Lung (tissue), 12 donors: ENCODE measurements around the gene CGB3. TPM values are rescaled to one million over a fixed set of nuclear protein-coding genes. Genes with fewer than 3 reads are reported as not detected.
A peak's percentile ranks its signal among the peaks of the same experiment; 100 is the strongest.

Experiments
- ATAC-seq: fragments of 200-7000 bp; cut with Tn5 transposase; one replicate; pipeline ENCODE4 v1.9.1; 2020; ENCODE audit warnings: moderate number of reproducible peaks; ENCODE audit not compliant: insufficient read depth, low FRiP score
- DNase-seq, 3 donors: peaks; one replicate each; pipeline ENCODE4 v3.0.0-alpha.2; 2013 to 2017
- H3K27ac ChIP-seq, 2 donors: one replicate each; pipeline ENCODE4 v1.5.1; 2013; ENCODE audit warnings: mild to moderate bottlenecking in 2 of 2, moderate library complexity in 2 of 2, control low read depth in 1 of 2, inconsistent platforms in 1 of 2, low read depth in 1 of 2, low read length in 1 of 2
- H3K27me3 ChIP-seq, 3 donors: one replicate each; pipeline ENCODE4 v1.5.1; 2013; ENCODE audit warnings: low read length in 2 of 3; ENCODE audit not compliant: control insufficient read depth in 3 of 3, insufficient read depth in 3 of 3
- H3K36me3 ChIP-seq, 4 donors: one replicate each; pipeline ENCODE4 v1.5.1; 2013; ENCODE audit warnings: low read length in 4 of 4, mild to moderate bottlenecking in 1 of 4, moderate library complexity in 1 of 4; ENCODE audit not compliant: control insufficient read depth in 4 of 4, insufficient read depth in 4 of 4
- H3K4me1 ChIP-seq, 5 donors: one replicate each; pipeline ENCODE4 v1.5.1; 2013; ENCODE audit warnings: low read length in 5 of 5, mild to moderate bottlenecking in 2 of 5, moderate library complexity in 1 of 5; ENCODE audit not compliant: control insufficient read depth in 5 of 5, insufficient read depth in 5 of 5
- H3K4me3 ChIP-seq: one replicate; pipeline ENCODE4 v1.5.1; 2013; ENCODE audit warnings: mild to moderate bottlenecking, control low read depth, moderate library complexity
- H3K9ac ChIP-seq, 2 donors: one replicate each; pipeline ENCODE4 v1.5.1; 2013; ENCODE audit warnings: low read length in 2 of 2, control low read depth in 1 of 2; ENCODE audit not compliant: insufficient read depth in 1 of 2
- H3K9me3 ChIP-seq, 4 donors: one replicate each; pipeline ENCODE4 v1.5.1; 2013; ENCODE audit warnings: low read length in 3 of 4, mild to moderate bottlenecking in 1 of 4, moderate library complexity in 1 of 4; ENCODE audit not compliant: control insufficient read depth in 4 of 4, insufficient read depth in 3 of 4
- CTCF ChIP-seq: IDR thresholded peaks from 2 replicates; pipeline ENCODE4 v1.5.1; 2012; ENCODE audit warnings: mild to moderate bottlenecking; ENCODE audit errors: control extremely low read depth, extremely low read depth
- WGBS, 2 donors: extraction: QIAGEN DNeasy Blood & Tissue Kit; methylation state at CpG; one replicate each; pipeline ENCODE4 v1.1.7; 2013; 5-methylcytosine and 5-hydroxymethylcytosine counted together
- polyA plus RNA-seq, 2 donors: library from polyadenylated mRNA; stranded (reverse); fragments of 200-250 nt; gene quantifications; one replicate each; pipeline ENCODE4 v1.2.1, GENCODE V29; 2013
- total RNA-seq, 2 donors: library from RNA; depleted of rRNA in 1 of 2; stranded (reverse); fragments of >200 nt in 1 of 2; gene quantifications; one replicate each; pipeline ENCODE4 v1.2.1, GENCODE V29; 2014 to 2021
- donor health status: control.
- donor health status: control.
- donor health status: Bipolar disorder and iron deficiency.
- donor health status: healthy.
- donor health status: DM: yes; HTN: yes; CAD: no.

Gene CGB3
- total and polyA plus RNA-seq, 4 donors = not detected

GRCh38 chr19:49067554-49067953, 43.4 kb upstream of the CGB3 start:
- H3K27ac ChIP-seq = no peak overlapping the region
- H3K9me3 ChIP-seq = peaks cover 0 to 8% (median 0%) of the 10 kb centered on the region in 4 donors
- no peaks in the 10 kb centered on the region for H3K36me3 ChIP-seq
- no peak overlapping the region for H3K9ac ChIP-seq
- TF ChIP-seq CTCF = no peak
- peaks cover 0 to 9% (median 0%) of the 10 kb centered on the region in 5 donors for H3K4me1 ChIP-seq
- 61 to 63% methylated on average over 3 of the region's 3 CpGs for WGBS, 2 donors
- H3K4me3 ChIP-seq = no peak overlapping the region
- ATAC-seq = no peak
- DNase-seq = no peak
- peaks cover 0 to 36% (median 15%) of the 10 kb centered on the region in 3 donors for H3K27me3 ChIP-seq

GRCh38 chr19:49065905-49066512, 41.9 kb upstream of the CGB3 start:
- Histone ChIP-seq H3K4me3 (no peak overlapping the region), H3K27me3 (peaks cover 0 to 28% (median 14%) of the 10 kb centered on the region in 3 donors), H3K9ac (no peak overlapping the region), H3K36me3 (no peaks in the 10 kb centered on the region), H3K4me1 (peaks cover 0 to 9% (median 0%) of the 10 kb centered on the region in 5 donors), H3K9me3 (peaks cover 0 to 6% (median 0%) of the 10 kb centered on the region in 4 donors), H3K27ac (no peak overlapping the region)
- DNase-seq = no peak
- ATAC-seq = no peak
- 41 to 62% methylated on average over 13 of the region's 13 CpGs for WGBS, 2 donors
- TF ChIP-seq CTCF = no peak

- Histone ChIP-seq H3K27ac (peak within 1 kb of the TSS in 1 of 2 donors; percentile 41), H3K4me3 (no peak within 1 kb of the TSS), H3K27me3 (peaks cover 0 to 20% (median 11%) of the 10 kb centered on the region in 3 donors), H3K9me3 (no peaks in the 10 kb centered on the region), H3K36me3 (no peaks in the 10 kb centered on the region), H3K4me1 (peaks cover 0 to 9% (median 0%) of the 10 kb centered on the region in 5 donors), H3K9ac (no peak within 1 kb of the TSS)
- DNase-seq (peak; percentile 53 to 74 (median 69)), ATAC-seq (no peak)
- TF ChIP-seq CTCF = no peak
- WGBS, 2 donors = 6 to 7% methylated on average over 24 to 53 of the region's 53 CpGs
Measured at GRCh38 chr19:49064768-49065611, 40.9 kb upstream of the CGB3 start, which contains the start of gene NTF4. Gene NTF4 (minus strand): TSS chr19:49064818. CDS start chr19:49061997, 2,821 bp downstream.
